K562 (cell line): ENCODE data around the gene PYGO2. TPM values are rescaled to one million over a fixed set of nuclear protein-coding genes. Genes with fewer than 3 reads are reported as not detected.

ENCODE experiments used
- ATF6 ChIP-seq: sonication (generic); formaldehyde crosslinking; IDR thresholded peaks from 2 replicates; pipeline ENCODE4 v1.4.0; 2020; ENCODE audit warnings: mild to moderate bottlenecking, missing genetic modification reagents
- E2F4 ChIP-seq: sonication (generic); formaldehyde crosslinking; IDR thresholded peaks from 2 replicates; pipeline ENCODE4 v1.8.0; 2022; ENCODE audit warnings: mild to moderate bottlenecking, low read depth, missing genetic modification reagents
- ELK1 ChIP-seq: sonication (generic); formaldehyde crosslinking; IDR thresholded peaks from 2 replicates; pipeline ENCODE4 v1.8.1; 2022; ENCODE audit warnings: missing genetic modification reagents
- ESRRA ChIP-seq: fragments of 450-650 bp; IDR thresholded peaks from 2 replicates; pipeline ENCODE4 v1.6.1; 2014; ENCODE audit warnings: low read depth, mild to moderate bottlenecking, moderate library complexity, borderline replicate concordance
- ETS2 ChIP-seq: IDR thresholded peaks from 2 replicates; pipeline ENCODE4 v1.6.1; 2016; ENCODE audit warnings: borderline replicate concordance, missing genetic modification characterization, mild to moderate bottlenecking, moderate library complexity, missing compliant biosample characterization; ENCODE audit not compliant: poor library complexity, severe bottlenecking
- MAFK ChIP-seq: IDR thresholded peaks from 2 replicates; pipeline ENCODE4 v1.6.1; 2011; ENCODE audit warnings: low read length, improper control_type of control experiment
- MED1 ChIP-seq: sonication (generic); formaldehyde crosslinking; IDR thresholded peaks from 2 replicates; pipeline ENCODE4 v1.8.1; 2023; ENCODE audit warnings: missing genetic modification reagents, borderline replicate concordance
- MEF2D ChIP-seq: conservative IDR thresholded peaks from 2 replicates; pipeline ENCODE4 v1.6.1; 2016; ENCODE audit warnings: low read depth, missing genetic modification characterization, missing compliant biosample characterization
- PHF8 ChIP-seq: fragments of 200-600 bp; sonication (generic); IDR thresholded peaks from 2 replicates; pipeline ENCODE4 v1.6.1; 2012; ENCODE audit warnings: mixed run types, mild to moderate bottlenecking, inconsistent platforms, low read length, moderate library complexity, borderline replicate concordance
- RBM15 ChIP-seq: fragments of 200-400 bp; formaldehyde crosslinking; IDR thresholded peaks from 2 replicates; pipeline ENCODE4 v1.6.1; 2018; ENCODE audit warnings: mild to moderate bottlenecking, low read length, moderate library complexity; ENCODE audit not compliant: insufficient read depth
- RBM22 ChIP-seq: fragments of 200-400 bp; formaldehyde crosslinking; IDR thresholded peaks from 2 replicates; pipeline ENCODE4 v1.6.1; 2018; ENCODE audit warnings: low read length, low read depth; ENCODE audit not compliant: poor library complexity, severe bottlenecking
- SIX5 ChIP-seq, 2 experiments: IDR thresholded peaks; 2 replicates each; pipeline ENCODE4 v1.6.1; 2011; ENCODE audit warnings: low read length in 2 of 2, borderline replicate concordance in 1 of 2, low read depth in 1 of 2, mild to moderate bottlenecking in 1 of 2, moderate library complexity in 1 of 2; ENCODE audit not compliant: insufficient read depth in 1 of 2
- SMARCA5 ChIP-seq: fragments of 450-650 bp; IDR thresholded peaks from 2 replicates; pipeline ENCODE4 v1.6.1; 2016
- STAT5A ChIP-seq: IDR thresholded peaks from 2 replicates; pipeline ENCODE4 v1.6.1; 2012; ENCODE audit warnings: low read length, inconsistent platforms, borderline replicate concordance
- ZNF280A ChIP-seq: fragments of 450-650 bp; IDR thresholded peaks from 2 replicates; pipeline ENCODE4 v1.6.1; 2018; ENCODE audit warnings: mild to moderate bottlenecking, low read depth; ENCODE audit not compliant: partially characterized antibody
- ZNF592 ChIP-seq: fragments of 450-650 bp; IDR thresholded peaks from 2 replicates; pipeline ENCODE4 v1.6.1; 2017; ENCODE audit warnings: antibody characterized with exemption, mild to moderate bottlenecking
- polyA plus RNA-seq, 8 experiments: library from polyadenylated mRNA; depleted of rRNA in 4 of 8; stranded (reverse) in 5 of 8; unstranded in 3 of 8; fragments of >200 nt; fragmentation: Nextera tagmentation in 2 of 8; fragmentation: Illumina TruSeq in 1 of 8; extraction: Ambion mirVana in 2 of 8; extraction: Trizol in 1 of 8; gene quantifications; 2 replicates each; pipeline versions ENCODE4 v1.2.1 to v1.2.3, GENCODE V29; 2011 to 2014; ENCODE audit warnings: inconsistent platforms in 1 of 8, missing spikeins in 1 of 8
- total RNA-seq, 7 experiments: library from RNA; depleted of rRNA in 6 of 7; stranded (reverse); fragments of >200 nt in 6 of 7; fragmentation: Illumina TruSeq in 2 of 7; extraction: Trizol in 2 of 7; gene quantifications; 2 replicates each; pipeline versions ENCODE4 v1.2.1 to v1.2.3, GENCODE V29; 2011 to 2021; ENCODE audit warnings: low replicate concordance in 1 of 7

Gene PYGO2
- total and polyA plus RNA-seq, 9 of the 15 experiments (the other 6 are each of a cell fraction or from before 2014, with no cell fraction given) = 8.3 to 36.2 (median 18.2) TPM

- no peak for TF ChIP-seq PHF8
- no peak for TF ChIP-seq E2F4 (CRISPR knock-in tag)
- no peak for TF ChIP-seq STAT5A
- no peak for TF ChIP-seq RBM15
- TF ChIP-seq SIX5 (IDR thresholded peaks at IDR 0.05; ENCODE audit: borderline replicate concordance in 1 of 2, insufficient read depth in 1 of 2, low read depth in 1 of 2, low read length in 2 of 2) = no peak
- TF ChIP-seq ETS2 (tag) = no peak
- no peak for TF ChIP-seq ATF6
- TF ChIP-seq MED1 = no peak
- TF ChIP-seq ESRRA = peak; percentile 73
- TF ChIP-seq RBM22 = no peak
- no peak for TF ChIP-seq SMARCA5
- no peak for TF ChIP-seq MAFK
- no peak for TF ChIP-seq ELK1 (CRISPR knock-in tag)
- TF ChIP-seq MEF2D = no peak
- TF ChIP-seq ZNF592 = no peak
- TF ChIP-seq ZNF280A = no peak
Measured at GRCh38 chr1:154943649-154944400, 17.8 kb downstream of the PYGO2 start (continued).
